Measurements from ENCODE around the gene KIF9. TPM values are rescaled to one million over a fixed set of nuclear protein-coding genes. Genes with fewer than 3 reads are reported as not detected.

KIF9 gene
- total RNA-seq, 4 donors from 2014 or later = 8.8 to 23.4 (median 15.3) TPM

DNA sequence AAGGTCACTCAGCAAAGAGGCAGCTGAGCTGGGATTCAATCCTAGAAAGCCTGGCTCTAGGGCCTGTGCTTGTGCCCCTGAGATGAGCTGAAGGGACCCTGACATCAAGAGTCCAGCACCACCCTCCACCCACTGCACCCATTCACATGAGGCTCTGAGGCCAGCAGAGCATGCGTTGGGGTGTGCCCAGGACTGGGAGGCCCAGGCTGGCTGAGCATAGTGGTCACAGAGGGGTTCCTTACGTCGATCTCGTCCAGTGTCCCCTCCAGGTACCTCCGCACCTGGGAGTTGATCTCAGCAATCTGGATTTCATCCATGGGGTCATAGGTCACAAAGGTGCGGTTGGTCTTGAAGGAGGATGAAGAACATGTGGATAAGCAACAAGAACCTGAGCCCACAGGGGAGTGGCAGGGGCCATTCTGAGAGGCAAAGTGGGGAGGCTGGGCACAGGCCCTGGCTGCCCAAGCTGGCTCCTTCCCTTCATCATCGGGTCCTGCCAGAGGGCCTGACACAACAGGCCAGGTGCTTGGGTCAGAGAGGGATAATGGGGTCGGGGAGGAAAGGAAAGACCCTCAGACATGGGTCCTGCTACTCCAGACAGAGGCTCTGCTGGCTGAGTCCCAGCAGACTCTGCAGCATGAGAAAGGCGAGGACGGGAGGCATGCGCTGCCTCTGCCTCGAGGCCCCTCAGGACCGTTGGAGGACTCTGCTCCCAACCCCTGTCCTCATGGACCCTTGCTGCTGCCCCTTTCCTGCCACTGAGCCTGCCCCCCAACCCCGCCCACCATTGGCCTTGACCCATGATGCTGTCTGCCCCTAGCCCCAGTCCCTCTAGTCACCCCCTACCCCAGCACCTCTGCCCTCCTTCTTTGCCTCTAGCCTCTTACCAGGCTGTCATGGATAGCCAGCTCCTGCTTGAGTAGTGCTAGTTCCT is 35.2 kb downstream of the KIF9 start:
- DNase-seq (ENCODE audit: low spot score in 2 of 2) = no peak
- no peaks in the 10 kb centered on the region for H3K27me3 ChIP-seq
- peaks cover 2% of the 10 kb centered on the region for H3K36me3 ChIP-seq
- H3K4me1 ChIP-seq = no peaks in the 10 kb centered on the region
- WGBS = 94% methylated on average over 14 of the region's 14 CpGs
- TF ChIP-seq CTCF (IDR thresholded peaks at IDR 0.05) (no peak), POLR2A (IDR thresholded peaks at IDR 0.05) (no peak), POLR2AphosphoS5 (IDR thresholded peaks at IDR 0.05) (no peak), EP300 (IDR thresholded peaks at IDR 0.05) (no peak)
- no peaks in the 10 kb centered on the region for H3K9me3 ChIP-seq
- no peak overlapping the region for H3K4me3 ChIP-seq
- H3K27ac ChIP-seq = no peak overlapping the region

DNA sequence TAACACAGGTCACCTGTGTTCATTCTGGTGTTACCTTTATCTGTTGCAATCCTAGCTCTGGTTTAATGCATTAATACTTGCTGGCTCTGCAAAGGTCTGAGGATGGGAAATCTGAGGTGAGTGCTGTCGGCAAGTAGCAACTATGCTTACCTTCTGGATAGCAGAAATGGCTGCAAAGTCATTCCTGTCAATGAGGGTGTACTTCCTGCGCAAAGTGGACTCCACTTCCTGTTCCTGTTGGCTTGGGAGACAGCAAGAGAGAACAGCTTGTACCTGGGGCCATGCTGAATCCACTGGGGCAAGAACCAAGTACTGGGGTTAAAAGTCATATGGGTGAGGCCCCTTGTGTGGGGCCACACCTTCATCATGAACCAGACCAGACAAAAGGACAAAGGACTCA is 37.3 kb downstream of the KIF9 start:
- no peaks in the 10 kb centered on the region for H3K4me1 ChIP-seq
- H3K27me3 ChIP-seq = no peaks in the 10 kb centered on the region
- no peak for DNase-seq (ENCODE audit: low spot score in 2 of 2)
- TF ChIP-seq CTCF (IDR thresholded peaks at IDR 0.05) (no peak), EP300 (IDR thresholded peaks at IDR 0.05) (no peak), POLR2AphosphoS5 (IDR thresholded peaks at IDR 0.05) (no peak), POLR2A (IDR thresholded peaks at IDR 0.05) (no peak)
- H3K4me3 ChIP-seq = no peak overlapping the region
- no peak overlapping the region for H3K27ac ChIP-seq
- no peaks in the 10 kb centered on the region for H3K9me3 ChIP-seq
- WGBS = 89% methylated on average over 2 of the region's 2 CpGs
- peaks cover 2% of the 10 kb centered on the region for H3K36me3 ChIP-seq

- WGBS = 89% methylated on average over 10 of the region's 10 CpGs
- Histone ChIP-seq H3K27me3 (no peaks in the 10 kb centered on the region), H3K4me3 (no peak overlapping the region), H3K9me3 (no peaks in the 10 kb centered on the region), H3K27ac (no peak overlapping the region), H3K36me3 (peaks cover 2% of the 10 kb centered on the region), H3K4me1 (no peaks in the 10 kb centered on the region)
- no peak for TF ChIP-seq POLR2A (IDR thresholded peaks at IDR 0.05)
- DNase-seq (ENCODE audit: low spot score in 2 of 2) = no peak
These were observed 38.0 kb downstream of the KIF9 start for GRCh38 chr3:47244531-47245100.

DNA sequence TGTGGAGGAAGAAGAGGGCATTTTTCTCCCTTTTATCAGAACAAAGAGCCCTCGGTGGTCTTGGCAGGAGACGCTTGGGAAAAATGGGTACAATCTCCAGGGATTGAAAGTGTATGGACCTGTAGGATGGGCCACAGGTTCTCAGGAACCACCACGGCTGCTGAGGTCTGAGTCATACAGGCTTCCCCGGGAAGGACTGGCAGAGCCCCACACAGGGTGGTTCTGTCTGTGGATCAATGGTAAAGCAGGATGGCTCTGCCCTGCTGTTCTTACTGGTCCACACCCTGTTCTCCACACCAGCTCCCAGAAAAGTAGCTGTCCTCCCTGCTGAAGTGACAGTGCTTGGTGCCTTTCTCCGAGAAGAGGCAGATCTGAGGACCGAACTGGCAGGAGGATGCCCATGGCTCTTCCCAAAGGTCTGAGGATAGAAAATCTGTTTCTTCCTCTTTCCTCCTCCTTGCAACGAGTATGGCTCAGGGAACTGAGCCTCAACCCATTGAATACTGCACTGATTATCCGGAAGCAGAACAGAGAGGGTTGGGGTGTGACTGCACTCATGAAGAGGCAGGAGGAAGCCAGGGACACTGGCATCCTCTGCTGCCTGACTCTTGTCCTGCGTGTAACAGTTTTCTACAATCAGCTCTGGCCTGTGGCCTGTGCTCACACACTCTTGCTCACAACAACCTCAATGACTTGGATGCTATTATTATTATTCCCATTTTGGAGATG is 39.0 kb downstream of the KIF9 start:
- no peaks in the 10 kb centered on the region for H3K27me3 ChIP-seq
- no peaks in the 10 kb centered on the region for H3K4me1 ChIP-seq
- no peak overlapping the region for H3K27ac ChIP-seq
- peaks cover 2% of the 10 kb centered on the region for H3K36me3 ChIP-seq
- WGBS = 72% methylated on average over 8 of the region's 9 CpGs
- TF ChIP-seq EP300 (IDR thresholded peaks at IDR 0.05) (no peak), POLR2A (IDR thresholded peaks at IDR 0.05) (no peak), CTCF (IDR thresholded peaks at IDR 0.05) (no peak), POLR2AphosphoS5 (IDR thresholded peaks at IDR 0.05) (no peak)
- no peaks in the 10 kb centered on the region for H3K9me3 ChIP-seq
- no peak for DNase-seq (ENCODE audit: low spot score in 2 of 2)
- no peak overlapping the region for H3K4me3 ChIP-seq

DNA sequence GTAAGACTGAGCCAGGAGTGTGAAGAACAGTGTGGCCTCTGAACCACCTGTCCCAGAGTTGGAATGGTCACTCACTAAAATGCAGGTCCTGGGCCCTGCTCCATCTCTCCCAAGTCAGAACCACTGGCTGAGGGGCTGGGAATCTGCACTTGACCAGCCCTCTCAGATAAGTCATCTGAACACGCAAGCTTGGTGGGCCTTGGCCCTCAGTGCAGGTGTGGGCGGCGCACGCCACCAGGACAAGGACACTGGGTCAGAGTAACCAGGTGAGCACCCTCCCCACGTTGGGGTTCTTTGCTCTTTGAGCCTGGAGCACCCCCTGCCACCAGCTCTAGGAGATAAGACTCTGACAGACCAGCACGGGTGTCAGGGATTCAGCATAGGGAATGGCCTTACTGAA is 42.7 kb downstream of the KIF9 start:
- TF ChIP-seq POLR2AphosphoS5 (IDR thresholded peaks at IDR 0.05) (no peak), CTCF (IDR thresholded peaks at IDR 0.05) (no peak), POLR2A (IDR thresholded peaks at IDR 0.05) (no peak), EP300 (IDR thresholded peaks at IDR 0.05) (no peak)
- Histone ChIP-seq H3K4me1 (no peaks in the 10 kb centered on the region), H3K9me3 (no peaks in the 10 kb centered on the region), H3K27me3 (no peaks in the 10 kb centered on the region), H3K27ac (no peak overlapping the region), H3K4me3 (no peak overlapping the region), H3K36me3 (peaks cover 2% of the 10 kb centered on the region)
- 96% methylated on average over 6 of the region's 6 CpGs for WGBS
- no peak for DNase-seq (ENCODE audit: low spot score in 2 of 2)

Data from suprapubic skin (tissue), 4 donors.